K562 (cell line): ENCODE results near the gene PDGFD.

ENCODE experiments used
- BRF1 ChIP-seq: IDR thresholded peaks from 3 replicates; pipeline ENCODE4 v1.6.1; 2011; ENCODE audit warnings: borderline replicate concordance, mild to moderate bottlenecking; ENCODE audit not compliant: insufficient read length; ENCODE audit errors: extremely low read depth
- CHD4 ChIP-seq: fragments of 200-600 bp; sonication (generic); IDR thresholded peaks from 3 replicates; pipeline ENCODE4 v1.6.1; 2012; ENCODE audit warnings: low read depth, mild to moderate bottlenecking, mixed read lengths, low read length, inconsistent platforms; ENCODE audit not compliant: insufficient read depth, insufficient replicate concordance, poor library complexity, severe bottlenecking
- MED1 ChIP-seq: sonication (generic); formaldehyde crosslinking; IDR thresholded peaks from 2 replicates; pipeline ENCODE4 v1.8.1; 2023; ENCODE audit warnings: missing genetic modification reagents, borderline replicate concordance
- MYC ChIP-seq, 2 experiments: fragments of 250-450 bp in 1 of 2; sonication (Bioruptor Pico) in 1 of 2; IDR thresholded peaks; 2 replicates each; pipeline versions ENCODE4 v1.5.1 to v1.6.1; 2012 to 2021; ENCODE audit warnings: low read depth in 2 of 2, borderline replicate concordance in 1 of 2, improper control_type of control experiment in 1 of 2, low read length in 1 of 2, mild to moderate bottlenecking in 1 of 2, moderate library complexity in 1 of 2
- SNRNP70 ChIP-seq: fragments of 200-400 bp; formaldehyde crosslinking; optimal IDR thresholded peaks from 2 replicates; pipeline ENCODE3; 2017; ENCODE audit warnings: low read depth, low read length
- ZNF354B ChIP-seq: fragments of 250-450 bp; sonication (Bioruptor Pico); IDR thresholded peaks from 2 replicates; pipeline ENCODE4 v1.4.0; 2020

DNA sequence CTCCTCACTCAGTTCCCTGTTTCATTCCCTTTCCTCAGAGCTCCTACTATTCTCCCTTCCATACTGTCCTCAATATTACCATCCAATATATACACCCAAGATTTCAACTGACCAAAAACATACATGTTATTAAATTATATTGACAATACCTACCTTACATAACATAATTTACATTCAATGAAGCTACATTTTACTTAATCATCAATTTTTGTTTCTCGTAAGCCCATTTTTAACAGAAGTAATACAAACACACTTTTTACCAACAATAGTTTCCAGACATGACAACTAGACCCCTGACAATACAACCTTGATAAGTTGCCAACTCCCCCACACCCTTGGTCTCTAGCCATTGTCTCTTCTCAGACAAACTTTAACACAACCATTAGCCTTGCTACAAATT is 273.3 kb downstream of the PDGFD start:
- TF ChIP-seq MYC (IDR thresholded peaks at IDR 0.05; ENCODE audit: low read depth, low read length) (no peak), MYC (CRISPR knock-in tag; IDR thresholded peaks at IDR 0.05; ENCODE audit: borderline replicate concordance, low read depth) (no peak), SNRNP70 (no peak), BRF1 (no peak), CHD4 (no peak), ZNF354B (CRISPR knock-in tag) (no peak), MED1 (CRISPR knock-in tag) (no peak)
